Measurements from ENCODE around the gene MMD. TPM values are rescaled to one million over a fixed set of nuclear protein-coding genes. Genes with fewer than 3 reads are reported as not detected.

MMD gene
- total and polyA plus RNA-seq, 3 donors from 2014 or later: 38.3 to 73.1 (median 53.7) TPM

DNA sequence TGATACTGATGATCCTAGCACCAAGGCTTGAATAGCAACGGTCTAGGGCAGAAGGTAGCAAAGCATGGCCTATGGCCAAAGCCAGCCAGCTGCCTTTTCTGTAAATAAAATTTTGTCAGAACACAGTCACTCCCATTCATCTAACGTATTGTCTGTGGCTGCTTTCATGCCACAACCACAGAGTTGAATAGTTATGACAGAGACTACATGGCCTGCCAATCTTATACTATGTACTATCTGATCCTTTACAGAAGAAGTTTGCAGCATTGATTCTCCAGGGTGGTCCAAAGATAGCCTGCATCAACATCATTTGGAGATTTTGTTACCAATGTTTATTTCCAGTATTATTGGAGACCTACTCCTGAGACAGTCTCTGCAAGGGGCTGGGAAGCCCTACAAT, 19.9 kb upstream of the MMD start:
- no peaks in the 10 kb centered on the region for H3K27me3 ChIP-seq
- H3K4me3 ChIP-seq: no peak overlapping the region
- H3K36me3 ChIP-seq (ENCODE audit: low read depth, missing control alignments): no peaks in the 10 kb centered on the region
- H3K4me1 ChIP-seq: peaks cover 41% of the 10 kb centered on the region
- H3K27ac ChIP-seq: no peak overlapping the region
- DNase-seq: no peak
- intact Hi-C loops (cut with DNase I; ENCODE audit: low total_unique reads): no loop called here
- no peaks in the 10 kb centered on the region for H3K9me3 ChIP-seq
- no peak for TF ChIP-seq POLR2A (IDR thresholded peaks at IDR 0.05)
- TF ChIP-seq, protein P1, sequence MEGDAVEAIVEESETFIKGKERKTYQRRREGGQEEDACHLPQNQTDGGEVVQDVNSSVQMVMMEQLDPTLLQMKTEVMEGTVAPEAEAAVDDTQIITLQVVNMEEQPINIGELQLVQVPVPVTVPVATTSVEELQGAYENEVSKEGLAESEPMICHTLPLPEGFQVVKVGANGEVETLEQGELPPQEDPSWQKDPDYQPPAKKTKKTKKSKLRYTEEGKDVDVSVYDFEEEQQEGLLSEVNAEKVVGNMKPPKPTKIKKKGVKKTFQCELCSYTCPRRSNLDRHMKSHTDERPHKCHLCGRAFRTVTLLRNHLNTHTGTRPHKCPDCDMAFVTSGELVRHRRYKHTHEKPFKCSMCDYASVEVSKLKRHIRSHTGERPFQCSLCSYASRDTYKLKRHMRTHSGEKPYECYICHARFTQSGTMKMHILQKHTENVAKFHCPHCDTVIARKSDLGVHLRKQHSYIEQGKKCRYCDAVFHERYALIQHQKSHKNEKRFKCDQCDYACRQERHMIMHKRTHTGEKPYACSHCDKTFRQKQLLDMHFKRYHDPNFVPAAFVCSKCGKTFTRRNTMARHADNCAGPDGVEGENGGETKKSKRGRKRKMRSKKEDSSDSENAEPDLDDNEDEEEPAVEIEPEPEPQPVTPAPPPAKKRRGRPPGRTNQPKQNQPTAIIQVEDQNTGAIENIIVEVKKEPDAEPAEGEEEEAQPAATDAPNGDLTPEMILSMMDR (IDR thresholded peaks at IDR 0.05): no peak
- 52 to 66% methylated on average over 2 of the region's 2 CpGs for WGBS, 2 donors

DNA sequence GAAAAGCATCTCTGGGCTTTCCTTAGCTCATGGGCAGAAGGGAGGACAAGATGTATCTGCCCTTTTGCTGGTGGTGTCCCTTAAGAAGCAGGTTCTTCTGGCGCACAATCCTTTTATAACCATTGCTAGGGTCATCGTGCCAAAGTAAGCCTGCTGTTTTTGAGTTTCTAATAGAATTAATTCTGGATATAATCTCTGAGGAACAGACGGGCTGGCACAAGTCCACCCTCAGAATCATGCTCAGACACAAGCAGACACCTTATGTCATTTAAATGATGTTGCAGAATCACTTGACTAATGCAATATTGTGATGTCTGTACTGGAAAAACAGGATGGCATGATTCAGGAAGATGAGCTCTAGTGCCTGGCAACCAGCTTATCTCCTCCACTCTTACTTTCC, 18.8 kb upstream of the MMD start:
- no peaks in the 10 kb centered on the region for H3K27me3 ChIP-seq
- peak overlapping the region; percentile 48 to 50 for H3K27ac ChIP-seq
- no peak overlapping the region for H3K4me3 ChIP-seq
- H3K36me3 ChIP-seq (ENCODE audit: low read depth, missing control alignments): no peaks in the 10 kb centered on the region
- intact Hi-C loops (cut with DNase I; ENCODE audit: low total_unique reads): no loop called here
- 47 to 65% methylated on average over 3 of the region's 3 CpGs for WGBS, 2 donors
- no peak for TF ChIP-seq POLR2A (IDR thresholded peaks at IDR 0.05)
- TF ChIP-seq, protein P1 (IDR thresholded peaks at IDR 0.05): no peak
- no peaks in the 10 kb centered on the region for H3K9me3 ChIP-seq
- peaks cover 38% of the 10 kb centered on the region for H3K4me1 ChIP-seq
- DNase-seq: no peak

DNA sequence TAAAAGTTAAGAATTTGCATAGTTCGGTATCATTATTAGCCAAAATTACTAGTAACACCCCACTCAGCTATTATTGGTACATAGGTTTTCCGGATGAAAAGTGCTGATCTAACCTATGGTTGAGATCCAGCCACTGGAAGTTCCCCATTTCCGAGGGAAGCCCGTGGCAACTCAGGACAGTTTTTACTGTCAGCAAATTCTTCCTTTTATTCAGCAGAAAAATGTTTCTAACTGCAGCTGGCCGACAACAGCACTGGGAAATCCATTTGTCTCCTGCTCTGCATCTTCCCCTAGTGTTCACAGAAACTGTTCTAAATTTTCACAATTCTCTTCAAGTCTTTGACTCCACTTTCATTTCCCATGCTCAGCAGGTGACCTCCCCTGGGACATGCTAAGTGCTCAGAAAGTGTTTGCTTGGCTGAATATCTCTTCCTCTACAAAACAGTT, 15.5 kb upstream of the MMD start:
- Histone ChIP-seq H3K9me3 (no peaks in the 10 kb centered on the region), H3K4me1 (peaks cover 20% of the 10 kb centered on the region), H3K27me3 (no peaks in the 10 kb centered on the region), H3K36me3 (ENCODE audit: low read depth, missing control alignments) (no peaks in the 10 kb centered on the region), H3K27ac (no peak overlapping the region), H3K4me3 (no peak overlapping the region)
- TF ChIP-seq, protein P1 (IDR thresholded peaks at IDR 0.05): no peak
- no peak for TF ChIP-seq POLR2A (IDR thresholded peaks at IDR 0.05)
- WGBS, 2 donors: 49 to 66% methylated on average over 5 of the region's 5 CpGs
- no peak for DNase-seq
- intact Hi-C loops (cut with DNase I; ENCODE audit: low total_unique reads): no loop called here

DNA sequence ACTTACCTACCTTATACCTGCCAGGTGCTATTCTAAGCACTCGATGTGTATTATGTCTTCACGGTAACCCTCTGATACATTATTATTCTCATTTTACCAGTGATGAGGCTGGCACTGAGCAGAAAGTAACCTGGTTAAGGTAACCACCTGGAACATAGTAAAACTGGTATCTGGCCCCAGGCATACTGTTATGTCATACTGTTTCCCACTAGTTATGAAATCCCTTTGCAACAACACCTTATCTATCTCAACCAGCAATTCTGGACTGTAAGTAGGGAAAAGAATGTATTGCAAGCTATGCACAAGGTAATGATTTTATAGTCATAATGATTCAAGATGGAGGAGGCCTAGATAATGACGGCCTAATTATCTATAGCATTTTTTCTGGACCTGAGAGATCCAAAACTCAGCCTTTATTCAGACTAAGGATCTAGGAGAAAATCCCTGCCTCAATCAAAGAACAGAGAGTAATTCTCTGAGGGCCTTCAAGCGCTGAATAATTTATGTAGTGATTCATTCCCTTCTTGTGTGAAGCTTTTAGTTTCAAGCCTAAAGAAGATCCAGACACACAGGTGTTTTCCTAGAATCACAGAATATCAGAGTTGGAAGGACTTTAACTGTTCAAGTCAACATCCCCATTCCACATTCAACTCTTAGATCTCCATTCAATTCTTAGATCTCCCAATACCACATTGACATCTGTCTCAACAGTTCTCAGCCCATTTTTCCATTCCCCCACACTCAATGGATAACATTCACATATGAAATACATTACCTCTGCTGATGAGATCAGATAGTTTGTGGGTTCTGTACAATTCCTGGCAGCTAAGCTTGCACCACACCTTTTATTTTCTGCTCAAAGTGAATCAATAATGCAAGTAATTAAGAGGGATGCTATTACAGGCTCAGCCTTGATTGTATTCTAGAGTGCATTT, 14.9 kb upstream of the MMD start:
- Histone ChIP-seq H3K36me3 (ENCODE audit: low read depth, missing control alignments) (no peaks in the 10 kb centered on the region), H3K27ac (no peak overlapping the region), H3K27me3 (no peaks in the 10 kb centered on the region), H3K9me3 (no peaks in the 10 kb centered on the region), H3K4me3 (no peak overlapping the region), H3K4me1 (peaks cover 15% of the 10 kb centered on the region)
- no peak for TF ChIP-seq POLR2A (IDR thresholded peaks at IDR 0.05)
- TF ChIP-seq, protein P1 (IDR thresholded peaks at IDR 0.05): no peak
- intact Hi-C loops (cut with DNase I; ENCODE audit: low total_unique reads): no loop called here
- 89 to 93% methylated on average over 4 of the region's 4 CpGs for WGBS, 2 donors
- no peak for DNase-seq

Measured in testis (tissue), 3 donors.